Trophoblast cell (in vitro differentiated cells and primary cell): ENCODE results near the gene GDF11.

ENCODE experiments used
- DNase-seq, 2 donors: peaks; one replicate each; pipeline ENCODE4 v3.0.0-alpha.2; 2016
- H2AFZ ChIP-seq: 2 replicates; pipeline ENCODE4 v1.6.1; 2013; ENCODE audit warnings: low read length, moderate library complexity, mild to moderate bottlenecking; ENCODE audit not compliant: insufficient read depth, poor library complexity
- H2AK5ac ChIP-seq: 2 replicates; pipeline ENCODE4 v1.6.1; 2013; ENCODE audit warnings: mild to moderate bottlenecking, low read length
- H2BK120ac ChIP-seq: 2 replicates; pipeline ENCODE4 v1.6.1; 2013; ENCODE audit warnings: low read length, mild to moderate bottlenecking, moderate library complexity; ENCODE audit not compliant: insufficient read depth, poor library complexity
- H2BK12ac ChIP-seq: 2 replicates; pipeline ENCODE4 v1.6.1; 2013; ENCODE audit warnings: mild to moderate bottlenecking, low read length, moderate library complexity
- H2BK5ac ChIP-seq: 2 replicates; pipeline ENCODE4 v1.6.1; 2013; ENCODE audit warnings: low read length, low read depth, moderate library complexity, mild to moderate bottlenecking; ENCODE audit not compliant: poor library complexity
- H3K14ac ChIP-seq: 2 replicates; pipeline ENCODE4 v1.6.1; 2013; ENCODE audit warnings: mild to moderate bottlenecking, low read length
- H3K18ac ChIP-seq: 2 replicates; pipeline ENCODE4 v1.6.1; 2013; ENCODE audit warnings: mild to moderate bottlenecking, low read length
- H3K23ac ChIP-seq: 2 replicates; pipeline ENCODE4 v1.6.1; 2013; ENCODE audit warnings: low read length
- H3K27ac ChIP-seq: 2 replicates; pipeline ENCODE4 v1.5.1; 2013; ENCODE audit warnings: low read depth, mild to moderate bottlenecking, inconsistent platforms, low read length, moderate library complexity
- H3K27me3 ChIP-seq: 2 replicates; pipeline ENCODE4 v1.6.1; 2013; ENCODE audit warnings: inconsistent platforms, mild to moderate bottlenecking, low read length, moderate library complexity; ENCODE audit not compliant: insufficient read depth
- H3K36me3 ChIP-seq, 2 experiments: 1 replicate in 1 of 2; 2 replicates in 1 of 2; pipeline ENCODE4 v1.6.1; 2013; ENCODE audit warnings: low read length in 2 of 2, mild to moderate bottlenecking in 2 of 2, moderate library complexity in 1 of 2; ENCODE audit not compliant: insufficient read depth in 2 of 2, control insufficient read depth in 1 of 2
- H3K4ac ChIP-seq: 2 replicates; pipeline ENCODE4 v1.6.1; 2013; ENCODE audit warnings: low read depth, mild to moderate bottlenecking, low read length, moderate library complexity
- H3K4me1 ChIP-seq, 2 experiments: 1 replicate in 1 of 2; 2 replicates in 1 of 2; pipeline ENCODE4 v1.6.1; 2013; ENCODE audit warnings: low read length in 2 of 2, mild to moderate bottlenecking in 2 of 2, moderate library complexity in 1 of 2; ENCODE audit not compliant: insufficient read depth in 2 of 2, control insufficient read depth in 1 of 2
- H3K4me2 ChIP-seq: 2 replicates; pipeline ENCODE4 v1.6.1; 2013; ENCODE audit warnings: inconsistent platforms, mild to moderate bottlenecking, low read length, moderate library complexity
- H3K4me3 ChIP-seq: 2 replicates; pipeline ENCODE4 v1.5.1; 2013; ENCODE audit warnings: mild to moderate bottlenecking, low read depth, low read length, inconsistent platforms
- H3K79me1 ChIP-seq: one replicate; pipeline ENCODE4 v1.6.1; 2013; ENCODE audit warnings: low read length
- H3K79me2 ChIP-seq: 2 replicates; pipeline ENCODE4 v1.6.1; 2013; ENCODE audit warnings: low read length, mild to moderate bottlenecking; ENCODE audit not compliant: control insufficient read depth, insufficient read depth, poor library complexity
- H3K9ac ChIP-seq: 2 replicates; pipeline ENCODE4 v1.6.1; 2013; ENCODE audit warnings: mild to moderate bottlenecking, low read length
- H3K9me3 ChIP-seq: 2 replicates; pipeline ENCODE4 v1.6.1; 2013; ENCODE audit warnings: low read depth, mild to moderate bottlenecking, control low read depth, inconsistent platforms, low read length; ENCODE audit not compliant: insufficient read depth
- H4K12ac ChIP-seq: 2 replicates; pipeline ENCODE4 v1.6.1; 2013; ENCODE audit warnings: low read depth, mild to moderate bottlenecking, low read length, moderate library complexity
- H4K8ac ChIP-seq: 2 replicates; pipeline ENCODE4 v1.6.1; 2013; ENCODE audit warnings: low read depth, mild to moderate bottlenecking, low read length, moderate library complexity
- H4K91ac ChIP-seq: one replicate; pipeline ENCODE4 v1.6.1; 2013; ENCODE audit warnings: low read depth, mild to moderate bottlenecking, low read length, moderate library complexity
- WGBS: extraction: QIAGEN DNeasy Blood & Tissue Kit; methylation state at CpG from one replicate; pipeline ENCODE4 v1.1.7; 2013; ENCODE audit warnings: missing lambda C conversion rate; ENCODE audit not compliant: insufficient read length, insufficient coverage; ENCODE audit errors: extremely low coverage; 5-methylcytosine and 5-hydroxymethylcytosine counted together

GDF11 gene

DNA sequence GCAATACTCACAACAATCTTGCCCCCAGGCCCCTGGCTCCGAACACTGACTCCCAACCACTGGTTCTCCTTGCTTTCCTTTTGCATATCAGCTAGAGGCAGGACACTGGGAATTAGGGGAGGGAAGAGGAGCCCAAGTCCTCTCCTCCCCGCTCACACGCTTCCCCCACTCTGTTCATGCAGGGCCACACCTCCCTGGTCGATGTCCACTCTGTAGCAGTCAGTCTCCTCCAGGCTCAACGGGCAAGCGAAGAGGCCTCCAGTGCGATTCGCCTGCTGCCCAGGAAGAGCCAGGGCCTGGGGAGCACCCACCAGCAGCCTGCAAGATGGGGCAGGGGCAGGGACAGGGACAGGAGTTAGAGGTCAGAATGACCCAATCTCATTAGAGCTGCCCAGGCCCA is 40.1 kb upstream of the GDF11 start:
- no peak overlapping the region for H3K23ac ChIP-seq
- no peak overlapping the region for H2BK120ac ChIP-seq
- H3K27ac ChIP-seq, result no peak overlapping the region
- no CpG with 5 or more reads among the region's 8 CpGs for WGBS
- peaks cover 10% of the 10 kb centered on the region for H3K27me3 ChIP-seq
- H3K18ac ChIP-seq, result no peak overlapping the region
- no peak for DNase-seq
- H2AFZ ChIP-seq, result no peak overlapping the region
- no peak overlapping the region for H2AK5ac ChIP-seq
- H3K4me1 ChIP-seq, result peaks cover 1 to 6% of the 10 kb centered on the region in 2 experiments
- H3K14ac ChIP-seq, result no peak overlapping the region
- peaks cover 3% of the 10 kb centered on the region for H3K9me3 ChIP-seq
- no peak overlapping the region for H3K9ac ChIP-seq
- H3K4me2 ChIP-seq, result no peak overlapping the region
- no peak overlapping the region for H4K12ac ChIP-seq
- H4K8ac ChIP-seq, result no peak overlapping the region
- no peak overlapping the region for H3K4ac ChIP-seq
- no peak overlapping the region for H4K91ac ChIP-seq
- H3K79me2 ChIP-seq, result no peaks in the 10 kb centered on the region
- H3K36me3 ChIP-seq, result no peaks in the 10 kb centered on the region
- no peak overlapping the region for H2BK5ac ChIP-seq
- no peak overlapping the region for H2BK12ac ChIP-seq
- H3K4me3 ChIP-seq, result no peak overlapping the region
- no peaks in the 10 kb centered on the region for H3K79me1 ChIP-seq

DNA sequence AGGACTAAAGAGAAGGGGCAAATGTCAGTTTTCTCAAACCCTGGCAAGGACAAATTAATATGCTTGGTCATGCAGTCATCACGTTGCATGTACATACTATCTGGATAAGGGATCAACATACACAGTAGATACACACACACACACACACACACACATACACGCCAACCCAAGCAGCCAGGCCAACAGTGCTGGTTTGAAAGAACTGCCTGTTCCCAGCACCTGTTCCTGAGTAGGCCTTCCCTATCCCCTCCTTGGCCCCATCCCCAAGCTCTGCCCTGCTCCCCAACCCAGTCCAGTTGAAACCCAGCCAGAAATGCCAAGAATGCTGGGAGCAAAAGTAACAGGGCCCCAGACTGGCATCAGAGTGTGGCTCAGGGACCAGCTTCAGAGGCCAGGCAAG is 39.6 kb upstream of the GDF11 start:
- Histone ChIP-seq H3K14ac (no peak overlapping the region), H3K9ac (no peak overlapping the region), H4K8ac (no peak overlapping the region), H2AFZ (no peak overlapping the region), H3K4ac (no peak overlapping the region), H3K79me2 (no peaks in the 10 kb centered on the region), H3K27ac (no peak overlapping the region), H4K12ac (no peak overlapping the region), H2AK5ac (no peak overlapping the region), H2BK12ac (no peak overlapping the region), H2BK120ac (no peak overlapping the region), H4K91ac (no peak overlapping the region), H3K23ac (no peak overlapping the region), H3K4me2 (no peak overlapping the region), H3K36me3 (no peaks in the 10 kb centered on the region), H3K4me1 (peaks cover 2 to 8% of the 10 kb centered on the region in 2 experiments), H3K18ac (no peak overlapping the region), H3K9me3 (peaks cover 3% of the 10 kb centered on the region), H3K27me3 (peaks cover 12% of the 10 kb centered on the region), H2BK5ac (no peak overlapping the region), H3K4me3 (no peak overlapping the region), H3K79me1 (no peaks in the 10 kb centered on the region)
- WGBS, result no CpG with 5 or more reads among the region's 2 CpGs
- no peak for DNase-seq

DNA sequence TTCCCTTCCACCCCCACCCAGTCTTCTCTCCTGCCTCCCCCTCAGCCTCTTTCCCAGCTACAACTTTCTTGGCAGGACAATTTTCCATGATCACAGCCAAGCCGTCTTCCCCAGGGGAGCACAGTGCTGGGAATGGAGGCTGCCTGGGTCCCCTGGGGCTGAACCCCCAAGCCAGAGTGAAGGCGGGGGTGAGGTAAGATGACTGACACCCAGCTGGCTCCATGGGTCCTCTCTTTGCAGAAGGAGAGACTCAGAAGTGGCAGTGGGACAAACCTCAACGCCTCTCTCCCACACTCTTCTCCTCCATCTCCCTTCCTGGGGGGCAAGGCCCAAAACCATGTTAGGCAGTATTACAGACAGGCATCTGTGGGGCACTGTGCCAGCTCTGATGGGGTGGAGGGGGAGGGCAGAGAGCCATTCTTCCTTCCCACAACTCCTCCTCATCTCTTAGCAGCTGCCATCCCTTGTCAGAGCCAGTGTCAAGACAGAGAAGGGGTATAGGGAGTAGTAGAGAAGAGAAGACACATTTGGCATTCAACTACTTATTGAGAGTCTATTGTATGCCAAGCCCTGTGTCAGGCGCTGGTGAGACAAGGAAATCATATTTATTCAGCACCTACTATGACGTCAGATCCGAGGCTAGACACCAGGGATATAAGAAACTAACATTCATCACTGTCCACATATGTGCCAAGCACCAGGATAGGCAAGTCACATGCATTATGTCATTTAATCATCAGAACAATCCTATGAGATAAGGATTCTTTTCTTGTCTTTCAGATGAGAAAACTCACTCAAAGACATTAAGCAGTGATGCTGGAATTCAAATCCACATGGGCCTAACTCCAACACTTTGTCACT is 38.8 kb upstream of the GDF11 start:
- H3K23ac ChIP-seq, result no peak overlapping the region
- H3K4me2 ChIP-seq, result no peak overlapping the region
- H3K27ac ChIP-seq, result no peak overlapping the region
- no peak overlapping the region for H2AK5ac ChIP-seq
- H3K36me3 ChIP-seq, result no peaks in the 10 kb centered on the region
- H3K79me2 ChIP-seq, result no peaks in the 10 kb centered on the region
- H3K9ac ChIP-seq, result no peak overlapping the region
- H4K12ac ChIP-seq, result no peak overlapping the region
- H3K4ac ChIP-seq, result no peak overlapping the region
- H2BK120ac ChIP-seq, result no peak overlapping the region
- no peak overlapping the region for H2AFZ ChIP-seq
- no peak overlapping the region for H2BK12ac ChIP-seq
- H3K4me1 ChIP-seq, result peaks cover 2 to 8% of the 10 kb centered on the region in 2 experiments
- peaks cover 3% of the 10 kb centered on the region for H3K9me3 ChIP-seq
- H3K27me3 ChIP-seq, result peaks cover 19% of the 10 kb centered on the region
- no peaks in the 10 kb centered on the region for H3K79me1 ChIP-seq
- H3K4me3 ChIP-seq, result no peak overlapping the region
- H4K8ac ChIP-seq, result no peak overlapping the region
- H4K91ac ChIP-seq, result no peak overlapping the region
- no peak overlapping the region for H2BK5ac ChIP-seq
- H3K18ac ChIP-seq, result no peak overlapping the region
- no CpG with 5 or more reads among the region's 6 CpGs for WGBS
- DNase-seq, result no peak
- no peak overlapping the region for H3K14ac ChIP-seq

DNA sequence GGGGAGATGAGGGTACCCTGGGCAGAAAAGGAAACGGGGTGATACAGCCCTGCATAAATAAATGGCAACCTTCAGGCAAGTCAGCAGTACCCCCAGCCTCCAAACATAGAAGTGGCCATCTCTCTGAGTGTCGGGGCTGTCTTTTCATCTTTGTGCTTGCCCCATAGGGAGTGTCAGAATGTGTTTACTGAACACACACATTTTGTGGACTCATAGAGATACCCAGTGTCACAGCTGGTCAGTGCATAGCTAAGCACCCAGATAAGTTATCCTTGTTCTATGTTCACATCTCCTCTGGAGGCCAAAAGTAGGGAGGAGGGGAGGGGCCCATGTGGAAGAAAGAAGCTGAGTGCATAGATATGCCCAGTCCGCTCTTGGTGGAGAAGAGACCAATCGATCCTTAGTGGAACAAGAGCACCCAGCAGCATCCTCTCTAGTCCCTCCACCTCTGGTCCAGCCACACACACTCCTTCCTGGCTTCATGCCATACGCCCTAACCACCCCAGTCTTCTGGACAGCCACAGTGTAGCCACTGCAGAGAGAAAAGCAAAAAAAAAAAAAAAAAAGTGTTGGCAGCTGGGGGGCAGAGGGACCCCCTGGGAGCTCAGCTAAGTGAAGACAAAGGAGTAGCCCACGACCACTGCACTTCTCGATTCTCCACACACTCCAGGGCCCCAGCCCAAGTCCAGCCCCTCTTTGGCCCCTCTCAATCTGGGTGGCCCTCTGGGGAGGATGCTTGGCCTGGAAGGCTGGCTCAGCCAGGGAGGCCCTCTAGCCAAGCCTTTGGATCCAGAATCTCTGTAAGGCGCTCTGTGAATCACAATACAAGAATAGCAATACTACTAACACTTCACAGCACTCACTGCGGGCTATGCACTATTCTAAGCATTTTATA is 37.9 kb upstream of the GDF11 start:
- Histone ChIP-seq H3K4me3 (no peak overlapping the region), H3K9me3 (peaks cover 3% of the 10 kb centered on the region), H3K27me3 (peaks cover 19% of the 10 kb centered on the region), H3K27ac (no peak overlapping the region), H3K4me2 (no peak overlapping the region), H4K8ac (no peak overlapping the region), H2BK5ac (no peak overlapping the region), H3K23ac (no peak overlapping the region), H3K79me2 (no peaks in the 10 kb centered on the region), H3K18ac (no peak overlapping the region), H4K12ac (no peak overlapping the region), H3K36me3 (no peaks in the 10 kb centered on the region), H3K9ac (no peak overlapping the region), H3K79me1 (no peaks in the 10 kb centered on the region), H4K91ac (no peak overlapping the region), H3K4ac (no peak overlapping the region), H2BK12ac (no peak overlapping the region), H2BK120ac (no peak overlapping the region), H2AFZ (no peak overlapping the region), H3K4me1 (peaks cover 2 to 8% of the 10 kb centered on the region in 2 experiments), H3K14ac (no peak overlapping the region), H2AK5ac (no peak overlapping the region)
- WGBS, result no CpG with 5 or more reads among the region's 9 CpGs
- DNase-seq, result no peak
